HCT116 (cell line): ENCODE results near the gene GLYR1. TPM values are rescaled to one million over a fixed set of nuclear protein-coding genes. Genes with fewer than 3 reads are reported as not detected.

Source experiments
- ATAC-seq: fragments of 200-7000 bp; cut with Tn5 transposase; 2 replicates; pipeline ENCODE4 v1.9.1; 2020; ENCODE audit warnings: mild to moderate bottlenecking, moderate library complexity
- BruUV-seq: library from RNA; stranded (reverse); fragments of 400-500 nt; replicated peaks from 2 replicates; lab custom pipeline; 2021; lab: Mats Ljungman, UMichigan
- CTCF ChIA-PET: fragments of 300-600 bp; sonication (Branson Sonifier 250); formaldehyde crosslinking; loops from one replicate; lab custom pipeline; 2021; ENCODE audit warnings: antibody characterized with exemption; lab: Charles Lee
- POLR2A ChIA-PET: fragments of 300-600, 350-600 bp; sonication (Branson Sonifier 250); formaldehyde crosslinking; loops from one replicate; lab custom pipeline; 2021; ENCODE audit warnings: antibody characterized with exemption; lab: Charles Lee
- RAD21 ChIA-PET, 2 experiments: fragments of 300-600 bp; sonication (Branson Sonifier 250); formaldehyde crosslinking; loops; one replicate each; lab custom pipeline; 2023; ENCODE audit warnings: low total read pairs in 2 of 2; ENCODE audit not compliant: uncharacterized antibody in 2 of 2, unreplicated experiment in 2 of 2, low non-redundant PET in 1 of 2; lab: Charles Lee
- DNase-seq: peaks from one replicate; pipeline ENCODE4 v3.0.0-alpha.2; 2010; ENCODE audit warnings: low read depth, low spot score
- H2AFZ ChIP-seq: fragments of 200-600 bp; shearing (Covaris generic), sonication (generic); 2 replicates; pipeline ENCODE4 v1.6.1; 2017; ENCODE audit warnings: low read depth, mixed run types, mixed read lengths, antibody characterized with exemption, low read length; ENCODE audit not compliant: poor library complexity, severe bottlenecking
- H3K27ac ChIP-seq: 2 replicates; pipeline ENCODE4 v1.5.1; 2012; ENCODE audit warnings: low read depth, low read length
- H3K27me3 ChIP-seq: fragments of 200-600 bp; sonication (generic); 2 replicates; pipeline ENCODE4 v1.6.1; 2016; ENCODE audit warnings: mixed run types, low read length, mixed read lengths; ENCODE audit not compliant: insufficient read depth
- H3K36me3 ChIP-seq, 2 experiments: fragments of 200-500 bp in 1 of 2; fragments of 200-600 bp in 1 of 2; sonication (Bioruptor generic) in 1 of 2; sonication (generic) in 1 of 2; 2 replicates each; pipeline versions ENCODE4 v1.5.1 to v1.6.1; 2014 to 2016; ENCODE audit warnings: low read length in 2 of 2, inconsistent platforms in 1 of 2, mixed read lengths in 1 of 2, mixed run types in 1 of 2; ENCODE audit not compliant: insufficient read depth in 2 of 2, control insufficient read depth in 1 of 2
- H3K4me1 ChIP-seq, 2 experiments: fragments of 200-600 bp in 1 of 2; sonication (generic) in 1 of 2; 2 replicates each; pipeline versions ENCODE4 v1.5.1 to v1.6.1; 2012 to 2017; ENCODE audit warnings: low read length in 2 of 2, inconsistent platforms in 1 of 2, mild to moderate bottlenecking in 1 of 2, mixed read lengths in 1 of 2, mixed run types in 1 of 2, moderate library complexity in 1 of 2; ENCODE audit not compliant: insufficient read depth in 2 of 2, control insufficient read depth in 1 of 2
- H3K4me2 ChIP-seq: fragments of 200-600 bp; sonication (generic); 2 replicates; pipeline ENCODE4 v1.6.1; 2017; ENCODE audit warnings: mixed run types, low read length, mixed read lengths
- H3K4me3 ChIP-seq, 2 experiments: fragments of 200-600 bp in 1 of 2; sonication (generic) in 1 of 2; replicated peaks in 1 of 2; 2 replicates each; pipeline ENCODE4 v1.5.1; 2011 to 2016; ENCODE audit warnings: low read length in 2 of 2, control low read depth in 1 of 2, low read depth in 1 of 2, mild to moderate bottlenecking in 1 of 2, mixed read lengths in 1 of 2, mixed run types in 1 of 2
- H3K79me2 ChIP-seq: fragments of 200-600 bp; sonication (generic); 2 replicates; pipeline ENCODE4 v1.6.1; 2017; ENCODE audit warnings: mild to moderate bottlenecking, mixed run types, low read length, moderate library complexity, mixed read lengths; ENCODE audit not compliant: insufficient read depth
- H3K9ac ChIP-seq: fragments of 200-600 bp; sonication (generic); 2 replicates; pipeline ENCODE4 v1.6.1; 2016; ENCODE audit warnings: low read length, mixed read lengths
- H3K9me2 ChIP-seq: fragments of 200-600 bp; sonication (generic), shearing (Covaris generic); 2 replicates; pipeline ENCODE4 v1.6.1; 2017; ENCODE audit warnings: mixed run types, mild to moderate bottlenecking, moderate library complexity; ENCODE audit not compliant: insufficient read depth
- H3K9me3 ChIP-seq, 2 experiments: fragments of 200-500 bp in 1 of 2; fragments of 200-600 bp in 1 of 2; sonication (Bioruptor generic) in 1 of 2; sonication (generic) in 1 of 2; 2 replicates each; pipeline ENCODE4 v1.6.1; 2014 to 2017; ENCODE audit warnings: low read length in 2 of 2, mixed read lengths in 2 of 2, inconsistent platforms in 1 of 2, low read depth in 1 of 2, mild to moderate bottlenecking in 1 of 2, mixed run types in 1 of 2, moderate library complexity in 1 of 2; ENCODE audit not compliant: control insufficient read depth in 1 of 2, insufficient read depth in 1 of 2
- H4K20me1 ChIP-seq: fragments of 200-600 bp; sonication (generic), shearing (Covaris generic); 2 replicates; pipeline ENCODE4 v1.6.1; 2017; ENCODE audit warnings: mixed run types, mild to moderate bottlenecking, moderate library complexity; ENCODE audit not compliant: insufficient read depth
- CTCF ChIP-seq, 3 experiments: fragments of 200-600 bp in 1 of 3; sonication (generic) in 1 of 3; IDR thresholded peaks in 2 of 3; conservative IDR thresholded peaks in 1 of 3; 2 replicates each; pipeline ENCODE4 v1.5.1; 2012 to 2017; ENCODE audit warnings: low read depth in 2 of 3, low read length in 2 of 3, antibody characterized with exemption in 1 of 3, borderline replicate concordance in 1 of 3, control low read depth in 1 of 3, mild to moderate bottlenecking in 1 of 3, mixed read lengths in 1 of 3, mixed run types in 1 of 3, moderate library complexity in 1 of 3; ENCODE audit not compliant: insufficient read depth in 1 of 3
- ELF1 ChIP-seq: IDR thresholded peaks from 2 replicates; pipeline ENCODE4 v1.6.1; 2012; ENCODE audit warnings: low read depth, borderline replicate concordance
- EZH2phosphoT487 ChIP-seq: fragments of 200-600 bp; IDR thresholded peaks from 2 replicates; pipeline ENCODE4 v1.6.1; 2018; ENCODE audit warnings: antibody characterized with exemption, borderline replicate concordance
- JUND ChIP-seq: IDR thresholded peaks from 2 replicates; pipeline ENCODE4 v1.6.1; 2012
- POLR2A ChIP-seq: IDR thresholded peaks from 2 replicates; pipeline ENCODE4 v1.7.0; 2011; ENCODE audit warnings: borderline replicate concordance; ENCODE audit not compliant: insufficient read depth, insufficient read length; ENCODE audit errors: extremely low read depth
- SIN3A ChIP-seq: IDR thresholded peaks from 2 replicates; pipeline ENCODE4 v1.6.1; 2012; ENCODE audit warnings: low read depth
- SRF ChIP-seq: IDR thresholded peaks from 2 replicates; pipeline ENCODE4 v1.6.1; 2012; ENCODE audit warnings: low read depth
- ZFX ChIP-seq: fragments of 450-650 bp; IDR thresholded peaks from 2 replicates; pipeline ENCODE4 v1.6.1; 2017
- ZNF274 ChIP-seq: fragments of 200-500 bp; sonication (Bioruptor generic); IDR thresholded peaks from 2 replicates; pipeline ENCODE4 v1.6.1; 2014; ENCODE audit warnings: mild to moderate bottlenecking, low read depth, low read length, inconsistent platforms
- intact Hi-C: fragments of 100-400 bp; cut with micrococcal nuclease; formaldehyde crosslinking; loops from 2 replicates; pipeline ENCODE4 v1.10.0; 2022
- total RNA-seq: library from RNA; stranded (reverse); gene quantifications from one replicate; pipeline ENCODE4 v1.2.1, GENCODE V29; 2021; ENCODE audit not compliant: unreplicated experiment
- TF ChIP-seq, protein P1 (sequence below): IDR thresholded peaks from 2 replicates; pipeline ENCODE4 v1.6.1; 2012

GLYR1 gene
- total RNA-seq, 1 experiment from 2014 or later = 50.0 TPM

DNA sequence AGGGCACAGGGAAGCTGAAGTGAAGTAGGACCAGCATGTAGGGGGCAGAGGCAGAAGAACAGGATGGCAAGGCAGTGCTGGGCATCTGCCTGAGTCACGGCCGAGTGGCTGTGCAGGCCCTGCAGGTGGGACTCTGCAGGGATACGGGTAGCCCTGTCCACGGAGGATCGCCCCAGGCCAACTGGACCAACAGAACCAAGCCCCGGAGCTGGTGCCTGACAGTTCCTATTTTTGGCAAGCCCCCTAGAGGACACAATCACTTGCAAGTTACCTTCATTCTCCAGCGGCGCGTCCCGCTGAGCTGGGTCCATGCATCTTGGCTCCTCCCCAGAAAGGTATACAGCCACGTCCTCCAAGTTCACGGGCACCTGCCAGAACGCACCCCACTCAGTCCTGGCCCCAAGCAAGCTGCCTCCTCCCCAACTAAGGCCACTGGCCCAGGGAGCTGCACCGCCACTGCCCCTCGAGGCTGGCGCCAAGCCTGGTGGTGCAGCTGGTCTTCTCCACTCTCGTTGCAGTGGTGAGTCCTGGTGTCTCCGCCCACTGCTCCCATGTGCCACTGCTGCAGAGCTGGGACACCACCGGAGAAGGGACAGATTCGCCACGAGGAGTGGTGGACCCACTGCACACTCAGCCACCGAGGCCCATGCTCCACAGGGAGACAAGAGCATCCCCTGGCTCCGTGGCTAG, 86.7 kb downstream of the GLYR1 start:
- H3K9me2 ChIP-seq = no peaks in the 10 kb centered on the region
- no peak for DNase-seq
- peaks cover 0 to 4% of the 10 kb centered on the region in 2 experiments; a peak in 1 of 4 replicates for H3K9me3 ChIP-seq
- ChIA-PET POLR2A (no interaction called here), RAD21 (no interaction called here), CTCF (no interaction called here)
- intact Hi-C loops = no loop called here
- no peak overlapping the region for H3K4me2 ChIP-seq
- no peaks in the 10 kb centered on the region for H4K20me1 ChIP-seq
- peaks cover 9% of the 10 kb centered on the region; the same call in 1 of the 2 replicates for H3K79me2 ChIP-seq
- H3K27ac ChIP-seq = no peak overlapping the region
- H3K4me1 ChIP-seq = no peaks in the 10 kb centered on the region
- BruUV-seq = no TSS peak
- ATAC-seq = no peak; the same call in 1 of the 2 replicates
- no peak overlapping the region for H3K4me3 ChIP-seq
- no peak overlapping the region for H2AFZ ChIP-seq
- TF ChIP-seq ELF1 (no peak), POLR2A (no peak), JUND (no peak), EZH2phosphoT487 (no peak), SIN3A (no peak), SRF (no peak), CTCF (IDR thresholded peaks at IDR 0.05 in 2 of 3, conservative IDR thresholded peaks at IDR 0.05 in 1 of 3; ENCODE audit: borderline replicate concordance in 1 of 3, insufficient read depth in 1 of 3, low read depth in 2 of 3, low read length in 2 of 3) (no peak), ZFX (no peak), ZNF274 (no peak)
- TF ChIP-seq, protein P1, sequence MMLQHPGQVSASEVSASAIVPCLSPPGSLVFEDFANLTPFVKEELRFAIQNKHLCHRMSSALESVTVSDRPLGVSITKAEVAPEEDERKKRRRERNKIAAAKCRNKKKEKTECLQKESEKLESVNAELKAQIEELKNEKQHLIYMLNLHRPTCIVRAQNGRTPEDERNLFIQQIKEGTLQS = no peak
- H3K27me3 ChIP-seq = no peaks in the 10 kb centered on the region
- H3K36me3 ChIP-seq = peaks cover 15 to 41% of the 10 kb centered on the region in 2 experiments; a peak in 3 of 4 replicates
- no peak overlapping the region for H3K9ac ChIP-seq
